ENCODE measurements around the gene TNNC1.

TNNC1 gene

GRCh38 chr3:52447512-52448355 is 6.1 kb downstream of the TNNC1 start:
- no peak for TF ChIP-seq CTCF (IDR thresholded peaks at IDR 0.05; ENCODE audit: low read depth, low read length)
- TF ChIP-seq EZH2phosphoT487 (IDR thresholded peaks at IDR 0.05; ENCODE audit: low read depth) = no peak
- Histone ChIP-seq H3K79me2 (ENCODE audit: low read length) (no peaks in the 10 kb centered on the region), H3K4me1 (ENCODE audit: low read length) (peaks cover 22% of the 10 kb centered on the region), H3K36me3 (replicated peaks; ENCODE audit: low read depth, low read length) (no peaks in the 10 kb centered on the region), H2AFZ (ENCODE audit: low read depth, low read length) (no peak overlapping the region), H3K27ac (ENCODE audit: low read length) (no peak overlapping the region), H4K20me1 (ENCODE audit: insufficient read depth, low read length) (no peaks in the 10 kb centered on the region), H3K4me2 (ENCODE audit: low read length) (no peak overlapping the region), H3K9me3 (ENCODE audit: insufficient read depth, low read length) (no peaks in the 10 kb centered on the region), H3K9ac (ENCODE audit: low read length) (no peak overlapping the region), H3K27me3 (ENCODE audit: low read depth, low read length) (no peaks in the 10 kb centered on the region), H3K4me3 (ENCODE audit: low read length) (no peak overlapping the region)

GRCh38 chr3:52446631-52447511 is 7.0 kb downstream of the TNNC1 start:
- Histone ChIP-seq H3K79me2 (ENCODE audit: low read length) (no peaks in the 10 kb centered on the region), H3K9me3 (ENCODE audit: insufficient read depth, low read length) (no peaks in the 10 kb centered on the region), H3K4me3 (ENCODE audit: low read length) (no peak overlapping the region), H2AFZ (ENCODE audit: low read depth, low read length) (no peak overlapping the region), H3K9ac (ENCODE audit: low read length) (no peak overlapping the region), H3K4me1 (ENCODE audit: low read length) (peaks cover 22% of the 10 kb centered on the region), H3K4me2 (ENCODE audit: low read length) (peak overlapping the region; percentile 38), H3K27ac (ENCODE audit: low read length) (no peak overlapping the region), H3K27me3 (ENCODE audit: low read depth, low read length) (no peaks in the 10 kb centered on the region), H4K20me1 (ENCODE audit: insufficient read depth, low read length) (no peaks in the 10 kb centered on the region), H3K36me3 (replicated peaks; ENCODE audit: low read depth, low read length) (no peaks in the 10 kb centered on the region)
- TF ChIP-seq CTCF (IDR thresholded peaks at IDR 0.05; ENCODE audit: low read depth, low read length) (peak; percentile 98), EZH2phosphoT487 (IDR thresholded peaks at IDR 0.05; ENCODE audit: low read depth) (no peak)

GRCh38 chr3:52446042-52446441 is 7.8 kb downstream of the TNNC1 start:
- Histone ChIP-seq H3K36me3 (replicated peaks; ENCODE audit: low read depth, low read length) (no peaks in the 10 kb centered on the region), H3K79me2 (ENCODE audit: low read length) (no peaks in the 10 kb centered on the region), H3K4me3 (ENCODE audit: low read length) (no peak overlapping the region), H3K27ac (ENCODE audit: low read length) (no peak overlapping the region), H3K9ac (ENCODE audit: low read length) (peak overlapping the region; percentile 26; the same call in 1 of the 2 replicates), H3K4me2 (ENCODE audit: low read length) (0 out of 2 replicates have a peak overlapping the region, but pooled peaks have one; percentile 79), H3K27me3 (ENCODE audit: low read depth, low read length) (no peaks in the 10 kb centered on the region), H3K4me1 (ENCODE audit: low read length) (peaks cover 22% of the 10 kb centered on the region), H4K20me1 (ENCODE audit: insufficient read depth, low read length) (no peaks in the 10 kb centered on the region), H3K9me3 (ENCODE audit: insufficient read depth, low read length) (no peaks in the 10 kb centered on the region), H2AFZ (ENCODE audit: low read depth, low read length) (0 out of 2 replicates have a peak overlapping the region, but pooled peaks have one; percentile 32)
- TF ChIP-seq CTCF (IDR thresholded peaks at IDR 0.05; ENCODE audit: low read depth, low read length) (no peak), EZH2phosphoT487 (IDR thresholded peaks at IDR 0.05; ENCODE audit: low read depth) (no peak)

Measured in OCI-LY3 (cell line).